Astrocyte of the cerebellum (primary cell): ENCODE results near the gene MT1F.

Source experiments
- DNase-seq: peaks from one replicate; pipeline ENCODE4 v3.0.0-alpha.2; 2011; ENCODE audit warnings: low read depth
- H3K4me3 ChIP-seq: 2 replicates; pipeline ENCODE4 v1.5.1; 2011; ENCODE audit warnings: mild to moderate bottlenecking, low read depth, low read length, moderate library complexity
- CTCF ChIP-seq: IDR thresholded peaks from 2 replicates; pipeline ENCODE4 v1.5.1; 2012; ENCODE audit warnings: low read length, low read depth, moderate library complexity, mild to moderate bottlenecking; ENCODE audit errors: missing control alignments
- in situ Hi-C: cut with HindIII; loops from 2 replicates; pipeline ENCODE4 v1.10.0; 2017; ENCODE audit warnings: low sequenced_read_pairs

Gene MT1F

GRCh38 chr16:56645311-56645710, 12.4 kb upstream of the MT1F start:
- H3K4me3 ChIP-seq = no peak overlapping the region
- in situ Hi-C loops = no loop called here
- no peak for TF ChIP-seq CTCF
- DNase-seq = no peak

- in situ Hi-C loops = no loop called here
- TF ChIP-seq CTCF = no peak
- DNase-seq = no peak
- H3K4me3 ChIP-seq = no peak overlapping the region
Measured at GRCh38 chr16:56645838-56646237, 11.9 kb upstream of the MT1F start.

- TF ChIP-seq CTCF = no peak
- H3K4me3 ChIP-seq = no peak overlapping the region
- no peak for DNase-seq
- in situ Hi-C loops = no loop called here
Measured at GRCh38 chr16:56647641-56648431, 9.9 kb upstream of the MT1F start.

GRCh38 chr16:56649271-56649670, 8.5 kb upstream of the MT1F start:
- H3K4me3 ChIP-seq = no peak overlapping the region
- no peak for DNase-seq
- in situ Hi-C loops = no loop called here
- no peak for TF ChIP-seq CTCF

GRCh38 chr16:56649820-56650219, 7.9 kb upstream of the MT1F start:
- no peak for DNase-seq
- H3K4me3 ChIP-seq = no peak overlapping the region
- in situ Hi-C loops = no loop called here
- no peak for TF ChIP-seq CTCF

GRCh38 chr16:56651586-56651985, 6.2 kb upstream of the MT1F start, which contains the start of gene MT1B:
Gene MT1B, plus strand, starts transcription at chr16:56651886. Its CDS starts 68 bp downstream, at chr16:56651954.
- no peak for DNase-seq
- in situ Hi-C loops = no loop called here
- H3K4me3 ChIP-seq = no peak within 1 kb of the TSS
- TF ChIP-seq CTCF = no peak
